H9 (cell line): ENCODE data around the gene ARFGEF2. TPM values are rescaled to one million over a fixed set of nuclear protein-coding genes. Genes with fewer than 3 reads are reported as not detected.

Source experiments
- DNase-seq: peaks from one replicate; pipeline ENCODE4 v3.0.0-alpha.2; 2017
- H2AFZ ChIP-seq: one replicate; pipeline ENCODE4 v1.6.1; 2013; ENCODE audit warnings: mild to moderate bottlenecking, low read length, control low read depth, moderate library complexity
- H2AK5ac ChIP-seq: 2 replicates; pipeline ENCODE4 v1.6.1; 2013; ENCODE audit warnings: low read length, control low read depth, mixed read lengths; ENCODE audit not compliant: insufficient read length
- H2BK120ac ChIP-seq: one replicate; pipeline ENCODE4 v1.6.1; 2013; ENCODE audit warnings: low read depth, mild to moderate bottlenecking, low read length, control low read depth, inconsistent platforms; ENCODE audit not compliant: poor library complexity, severe bottlenecking
- H2BK12ac ChIP-seq: 2 replicates; pipeline ENCODE4 v1.6.1; 2013; ENCODE audit warnings: low read length, control low read depth, mixed read lengths, low read depth; ENCODE audit not compliant: insufficient read length
- H2BK15ac ChIP-seq: 2 replicates; pipeline ENCODE4 v1.6.1; 2013; ENCODE audit warnings: low read depth, low read length, control low read depth
- H2BK20ac ChIP-seq: one replicate; pipeline ENCODE4 v1.6.1; 2013; ENCODE audit warnings: low read depth, mild to moderate bottlenecking, low read length, control low read depth, inconsistent platforms; ENCODE audit not compliant: poor library complexity, severe bottlenecking
- H2BK5ac ChIP-seq: 2 replicates; pipeline ENCODE4 v1.6.1; 2013; ENCODE audit warnings: low read length, control low read depth, mixed read lengths; ENCODE audit not compliant: insufficient read length
- H3K14ac ChIP-seq: 2 replicates; pipeline ENCODE4 v1.6.1; 2013; ENCODE audit warnings: low read length, control low read depth; ENCODE audit not compliant: insufficient read depth
- H3K18ac ChIP-seq: 2 replicates; pipeline ENCODE4 v1.6.1; 2013; ENCODE audit warnings: low read depth, mild to moderate bottlenecking, mixed read lengths, low read length, control low read depth; ENCODE audit not compliant: insufficient read length
- H3K23ac ChIP-seq: 2 replicates; pipeline ENCODE4 v1.6.1; 2013; ENCODE audit warnings: low read length, control low read depth, mixed read lengths, low read depth; ENCODE audit not compliant: insufficient read length
- H3K23me2 ChIP-seq: 2 replicates; pipeline ENCODE4 v1.6.1; 2013; ENCODE audit warnings: low read depth, mild to moderate bottlenecking, mixed read lengths, low read length, control low read depth; ENCODE audit not compliant: insufficient read length, poor library complexity, severe bottlenecking
- H3K27ac ChIP-seq: 2 replicates; pipeline ENCODE4 v1.5.1; 2013; ENCODE audit warnings: low read length, control low read depth, mixed read lengths, low read depth; ENCODE audit not compliant: insufficient read length
- H3K27me3 ChIP-seq: 2 replicates; pipeline ENCODE4 v1.6.1; 2013; ENCODE audit warnings: low read length, control low read depth, inconsistent platforms; ENCODE audit not compliant: insufficient read depth
- H3K4ac ChIP-seq: 2 replicates; pipeline ENCODE4 v1.6.1; 2013; ENCODE audit warnings: low read depth, mild to moderate bottlenecking, control low read depth, inconsistent platforms, low read length, moderate library complexity
- H3K4me1 ChIP-seq: 2 replicates; pipeline ENCODE4 v1.6.1; 2013; ENCODE audit warnings: low read length, control low read depth, inconsistent platforms; ENCODE audit not compliant: insufficient read depth
- H3K4me2 ChIP-seq: 2 replicates; pipeline ENCODE4 v1.6.1; 2013; ENCODE audit warnings: low read length, control low read depth, mixed read lengths; ENCODE audit not compliant: insufficient read length, insufficient read depth
- H3K56ac ChIP-seq: 2 replicates; pipeline ENCODE4 v1.6.1; 2013; ENCODE audit warnings: low read depth, mild to moderate bottlenecking, mixed read lengths, low read length, control low read depth; ENCODE audit not compliant: insufficient read length
- H3K79me1 ChIP-seq: 2 replicates; pipeline ENCODE4 v1.6.1; 2013; ENCODE audit warnings: low read depth, mild to moderate bottlenecking, moderate library complexity, low read length, control low read depth, inconsistent platforms; ENCODE audit not compliant: insufficient read depth, poor library complexity, severe bottlenecking
- H3K79me2 ChIP-seq: 2 replicates; pipeline ENCODE4 v1.6.1; 2013; ENCODE audit warnings: low read length, control low read depth, inconsistent platforms; ENCODE audit not compliant: insufficient read depth
- H3K9ac ChIP-seq: 2 replicates; pipeline ENCODE4 v1.6.1; 2013; ENCODE audit warnings: low read length, control low read depth, mixed read lengths; ENCODE audit not compliant: insufficient read length; ENCODE audit errors: extremely low read depth
- H3K9me3 ChIP-seq: one replicate; pipeline ENCODE4 v1.6.1; 2013; ENCODE audit warnings: low read depth, low read length, inconsistent platforms; ENCODE audit not compliant: control insufficient read depth
- H3T11ph ChIP-seq: one replicate; pipeline ENCODE4 v1.6.1; 2013; ENCODE audit warnings: mild to moderate bottlenecking, low read length, control low read depth, inconsistent platforms
- H4K20me1 ChIP-seq: one replicate; pipeline ENCODE4 v1.6.1; 2013; ENCODE audit not compliant: control insufficient read depth, insufficient read length, insufficient read depth
- H4K5ac ChIP-seq: 2 replicates; pipeline ENCODE4 v1.6.1; 2013; ENCODE audit warnings: low read depth, mild to moderate bottlenecking, mixed read lengths, low read length, control low read depth; ENCODE audit not compliant: insufficient read length
- H4K8ac ChIP-seq: replicated peaks from 2 replicates; pipeline ENCODE4 v1.6.1; 2013; ENCODE audit warnings: low read length, control low read depth, mixed read lengths, low read depth; ENCODE audit not compliant: insufficient read length
- H4K91ac ChIP-seq: 2 replicates; pipeline ENCODE4 v1.6.1; 2013; ENCODE audit warnings: low read depth, mild to moderate bottlenecking, moderate library complexity, mixed read lengths, low read length, control low read depth; ENCODE audit not compliant: insufficient read length
- H3K27ac Mint-ChIP-seq, 3 experiments: 2 replicates in 2 of 3; 3 replicates in 1 of 3; pipeline ENCODE4 v1.8.0; 2020 to 2021; ENCODE audit warnings: mixed read lengths in 3 of 3, mild to moderate bottlenecking in 1 of 3, moderate library complexity in 1 of 3
- H3K27me3 Mint-ChIP-seq: 2 replicates; pipeline ENCODE4 v1.8.0; 2021; ENCODE audit warnings: low read depth, mild to moderate bottlenecking, moderate library complexity, mixed read lengths
- H3K36me3 Mint-ChIP-seq, 3 experiments: 2 replicates in 2 of 3; 3 replicates in 1 of 3; pipeline ENCODE4 v1.8.0; 2020 to 2021; ENCODE audit warnings: low read depth in 3 of 3, mixed read lengths in 3 of 3; ENCODE audit not compliant: insufficient read depth in 1 of 3
- H3K4me1 Mint-ChIP-seq, 2 experiments: 2 replicates each; pipeline ENCODE4 v1.8.0; 2020; ENCODE audit warnings: mixed read lengths in 2 of 2
- H3K4me3 Mint-ChIP-seq, 2 experiments: 2 replicates in 1 of 2; 3 replicates in 1 of 2; pipeline ENCODE4 v1.8.0; 2020 to 2021; ENCODE audit warnings: mild to moderate bottlenecking in 2 of 2, mixed read lengths in 2 of 2, moderate library complexity in 1 of 2
- H3K9me3 Mint-ChIP-seq, 2 experiments: 2 replicates in 1 of 2; 3 replicates in 1 of 2; pipeline ENCODE4 v1.8.0; 2020; ENCODE audit warnings: mild to moderate bottlenecking in 2 of 2, mixed read lengths in 2 of 2, moderate library complexity in 1 of 2
- CTCF ChIP-seq: fragments of 200-600 bp; sonication (generic); conservative IDR thresholded peaks from 3 replicates; pipeline ENCODE4 v1.8.0; 2021; ENCODE audit warnings: antibody characterized with exemption, mild to moderate bottlenecking
- WGBS: extraction: QIAGEN DNeasy Blood & Tissue Kit; methylation state at CpG from one replicate; pipeline ENCODE4 v1.1.7; 2013; ENCODE audit warnings: missing lambda C conversion rate, low lambda C conversion rate, mixed read lengths; ENCODE audit not compliant: insufficient read length; ENCODE audit errors: extremely low coverage; 5-methylcytosine and 5-hydroxymethylcytosine counted together
- total RNA-seq: library from RNA; stranded (reverse); gene quantifications from 2 replicates; pipeline ENCODE4 v1.2.1, GENCODE V29; 2021

ARFGEF2 gene
- total RNA-seq, 1 experiment from 2014 or later, result 16.6 TPM

- Histone ChIP-seq H2BK20ac (no peak overlapping the region), H3K18ac (no peak overlapping the region), H2BK120ac (no peak overlapping the region), H3K27me3 (no peaks in the 10 kb centered on the region), H3K14ac (no peak overlapping the region), H2BK15ac (no peak overlapping the region), H4K91ac (no peak overlapping the region), H3K9ac (no peak overlapping the region), H3K79me1 (no peaks in the 10 kb centered on the region), H3K23me2 (no peaks in the 10 kb centered on the region), H3K4me2 (no peak overlapping the region), H3K27ac (no peak overlapping the region), H2AFZ (no peak overlapping the region), H3K56ac (no peak overlapping the region), H4K5ac (no peak overlapping the region), H3K23ac (no peak overlapping the region), H3K4me1 (no peaks in the 10 kb centered on the region), H3K4ac (no peak overlapping the region), H4K8ac (no peak overlapping the region), H2BK12ac (no peak overlapping the region), H3T11ph (no peak overlapping the region), H3K9me3 (no peaks in the 10 kb centered on the region), H2AK5ac (no peak overlapping the region), H2BK5ac (no peak overlapping the region), H4K20me1 (no peaks in the 10 kb centered on the region), H3K79me2 (no peaks in the 10 kb centered on the region)
- Mint-ChIP-seq H3K4me3 (no peak overlapping the region), H3K36me3 (no peaks in the 10 kb centered on the region; a peak in 2 of 7 replicates), H3K4me1 (peaks cover 5 to 8% of the 10 kb centered on the region in 2 experiments; a peak in 3 of 4 replicates), H3K27ac (no peak overlapping the region), H3K27me3 (peaks cover 13% of the 10 kb centered on the region), H3K9me3 (no peaks in the 10 kb centered on the region; a peak in 1 of 5 replicates)
- no CpG with 5 or more reads among the region's 1 CpG for WGBS
- DNase-seq, result no peak
- no peak for TF ChIP-seq CTCF
Measured at GRCh38 chr20:48916699-48917098, 4.8 kb upstream of the ARFGEF2 start.
